Parathyroid adenoma (tissue), 2 donors: ENCODE measurements around the gene AGBL4.

ENCODE experiments used
- H2AFZ ChIP-seq: fragments of 300-600 bp; sonication (generic); one replicate; pipeline ENCODE4 v1.7.0; 2017; ENCODE audit warnings: antibody characterized with exemption, mild to moderate bottlenecking
- H3K27ac ChIP-seq: fragments of 300-600 bp; sonication (generic); one replicate; pipeline ENCODE4 v1.7.0; 2017
- H3K27me3 ChIP-seq: fragments of 300-600 bp; sonication (generic); one replicate; pipeline ENCODE4 v1.7.0; 2017; ENCODE audit warnings: low read length; ENCODE audit not compliant: control insufficient read depth, insufficient read depth
- H3K36me3 ChIP-seq: fragments of 300-600 bp; sonication (generic); one replicate; pipeline ENCODE4 v1.7.0; 2017; ENCODE audit warnings: low read length; ENCODE audit not compliant: control insufficient read depth, insufficient read depth
- H3K4me1 ChIP-seq: fragments of 300-600 bp; sonication (generic); one replicate; pipeline ENCODE4 v1.7.0; 2017; ENCODE audit warnings: control low read depth
- H3K4me2 ChIP-seq: fragments of 300-600 bp; sonication (generic); one replicate; pipeline ENCODE4 v1.7.0; 2017; ENCODE audit warnings: low read length
- H3K4me3 ChIP-seq: fragments of 300-600 bp; sonication (generic); one replicate; pipeline ENCODE4 v1.7.0; 2017; ENCODE audit warnings: low read depth, low read length
- H3K79me2 ChIP-seq: fragments of 300-600 bp; sonication (generic); one replicate; pipeline ENCODE4 v1.7.0; 2017; ENCODE audit warnings: control low read depth
- H3K9ac ChIP-seq: fragments of 300-600 bp; sonication (generic); one replicate; pipeline ENCODE4 v1.7.0; 2017; ENCODE audit warnings: mild to moderate bottlenecking
- H3K9me3 ChIP-seq: fragments of 300-600 bp; sonication (generic); one replicate; pipeline ENCODE4 v1.7.0; 2017; ENCODE audit warnings: low read length; ENCODE audit not compliant: control insufficient read depth
- TF ChIP-seq, protein P1 (sequence below): fragments of 300-600 bp; sonication (generic); IDR thresholded peaks from one replicate; pipeline ENCODE4 v1.7.0; 2017; ENCODE audit warnings: antibody characterized with exemption, mild to moderate bottlenecking
- donor health status: primary hyperparathyroidism.

Gene AGBL4

DNA sequence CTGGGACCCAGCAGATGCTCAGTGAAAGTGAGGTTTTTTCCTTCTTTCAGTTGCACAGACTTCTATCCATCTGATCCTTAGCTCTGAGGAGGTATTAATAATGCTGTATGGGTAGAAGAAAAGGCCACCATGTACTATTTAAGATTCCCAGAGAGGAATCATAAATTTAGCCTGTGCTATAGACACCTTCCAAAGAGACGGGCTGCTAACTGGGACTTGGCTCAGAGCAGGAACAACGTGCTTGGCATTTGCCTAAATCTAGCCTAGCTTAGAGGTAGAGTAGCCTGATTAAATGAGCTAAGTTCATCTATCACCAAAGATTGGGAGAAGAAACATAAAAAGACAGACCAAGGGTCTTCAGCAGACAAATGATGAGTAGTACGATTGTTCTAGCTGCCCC lies 1070.1 kb downstream of the AGBL4 start:
- H2AFZ ChIP-seq, result no peak overlapping the region
- H3K27ac ChIP-seq, result no peak overlapping the region
- TF ChIP-seq, protein P1, sequence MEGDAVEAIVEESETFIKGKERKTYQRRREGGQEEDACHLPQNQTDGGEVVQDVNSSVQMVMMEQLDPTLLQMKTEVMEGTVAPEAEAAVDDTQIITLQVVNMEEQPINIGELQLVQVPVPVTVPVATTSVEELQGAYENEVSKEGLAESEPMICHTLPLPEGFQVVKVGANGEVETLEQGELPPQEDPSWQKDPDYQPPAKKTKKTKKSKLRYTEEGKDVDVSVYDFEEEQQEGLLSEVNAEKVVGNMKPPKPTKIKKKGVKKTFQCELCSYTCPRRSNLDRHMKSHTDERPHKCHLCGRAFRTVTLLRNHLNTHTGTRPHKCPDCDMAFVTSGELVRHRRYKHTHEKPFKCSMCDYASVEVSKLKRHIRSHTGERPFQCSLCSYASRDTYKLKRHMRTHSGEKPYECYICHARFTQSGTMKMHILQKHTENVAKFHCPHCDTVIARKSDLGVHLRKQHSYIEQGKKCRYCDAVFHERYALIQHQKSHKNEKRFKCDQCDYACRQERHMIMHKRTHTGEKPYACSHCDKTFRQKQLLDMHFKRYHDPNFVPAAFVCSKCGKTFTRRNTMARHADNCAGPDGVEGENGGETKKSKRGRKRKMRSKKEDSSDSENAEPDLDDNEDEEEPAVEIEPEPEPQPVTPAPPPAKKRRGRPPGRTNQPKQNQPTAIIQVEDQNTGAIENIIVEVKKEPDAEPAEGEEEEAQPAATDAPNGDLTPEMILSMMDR, result no peak
- H3K36me3 ChIP-seq, result no peaks in the 10 kb centered on the region
- no peak overlapping the region for H3K4me2 ChIP-seq
- H3K27me3 ChIP-seq, result no peaks in the 10 kb centered on the region
- no peaks in the 10 kb centered on the region for H3K79me2 ChIP-seq
- H3K4me3 ChIP-seq, result no peak overlapping the region
- no peaks in the 10 kb centered on the region for H3K9me3 ChIP-seq
- no peaks in the 10 kb centered on the region for H3K4me1 ChIP-seq
- no peak overlapping the region for H3K9ac ChIP-seq

- Histone ChIP-seq H3K27ac (no peak overlapping the region), H3K4me1 (no peaks in the 10 kb centered on the region), H3K27me3 (no peaks in the 10 kb centered on the region), H3K79me2 (no peaks in the 10 kb centered on the region), H3K9me3 (no peaks in the 10 kb centered on the region), H3K36me3 (no peaks in the 10 kb centered on the region), H3K4me2 (no peak overlapping the region), H3K4me3 (no peak overlapping the region), H2AFZ (no peak overlapping the region), H3K9ac (no peak overlapping the region)
- TF ChIP-seq, protein P1, result no peak
Measured at GRCh38 chr1:48948562-48948961, 1075.2 kb downstream of the AGBL4 start.

DNA sequence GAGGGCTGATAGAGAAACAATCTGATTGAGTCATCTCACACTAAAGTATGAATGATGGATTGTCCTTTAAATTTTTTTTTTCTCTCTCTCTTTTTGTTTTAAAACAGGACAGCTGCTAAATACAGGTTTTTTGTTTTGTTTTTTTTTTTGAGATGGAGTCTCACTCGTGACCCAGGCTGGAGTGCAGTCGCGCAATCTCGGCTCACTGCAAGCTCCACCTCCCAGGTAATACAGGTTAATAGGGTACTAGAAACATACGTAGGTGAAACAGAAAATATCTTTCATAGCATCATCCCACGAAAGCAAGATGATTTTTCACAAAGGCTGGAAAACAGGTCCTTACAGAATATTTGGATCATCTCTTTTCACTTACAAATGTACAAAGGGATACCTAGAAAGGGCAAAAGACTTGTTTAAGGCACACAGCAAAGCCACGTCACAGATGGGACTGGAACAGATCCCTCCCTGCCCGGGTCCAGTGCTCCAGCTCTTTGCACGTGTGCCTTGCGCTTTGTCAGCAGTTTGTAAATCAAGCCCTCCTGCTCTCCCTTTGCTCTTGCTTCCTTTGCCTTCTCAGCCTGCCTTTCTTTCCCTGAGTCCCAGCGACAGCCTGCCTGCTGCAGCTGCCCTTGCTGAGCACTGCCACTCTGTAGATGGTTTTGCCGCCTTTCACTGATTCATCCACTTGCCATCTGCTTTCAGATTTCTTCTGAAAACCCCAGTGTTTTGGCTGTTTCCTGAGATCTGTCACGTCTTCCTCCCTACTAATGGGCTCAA lies 1075.8 kb downstream of the AGBL4 start:
- Histone ChIP-seq H3K4me2 (no peak overlapping the region), H3K4me1 (no peaks in the 10 kb centered on the region), H3K9ac (no peak overlapping the region), H3K27ac (no peak overlapping the region), H3K79me2 (no peaks in the 10 kb centered on the region), H3K27me3 (no peaks in the 10 kb centered on the region), H3K4me3 (no peak overlapping the region), H3K36me3 (no peaks in the 10 kb centered on the region), H3K9me3 (no peaks in the 10 kb centered on the region), H2AFZ (no peak overlapping the region)
- TF ChIP-seq, protein P1, result no peak

DNA sequence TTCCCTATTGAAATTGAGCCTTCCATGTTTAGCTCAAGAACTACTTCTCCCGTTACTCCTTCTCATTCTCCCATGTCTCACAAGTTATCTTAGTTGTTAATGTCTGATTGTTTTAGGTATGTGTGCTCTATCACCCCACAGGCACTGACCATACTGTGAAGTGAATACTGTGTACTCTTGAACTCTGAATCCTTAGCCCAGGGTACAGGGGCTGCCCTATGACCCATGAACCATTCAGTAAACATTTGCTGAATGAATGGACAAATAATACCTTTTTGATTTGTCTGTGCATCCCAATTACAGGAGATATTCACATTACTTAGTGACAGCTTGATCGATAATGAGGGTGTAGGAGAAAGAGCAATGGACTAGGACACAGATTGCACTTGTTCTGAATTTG lies 1077.7 kb downstream of the AGBL4 start:
- Histone ChIP-seq H3K27ac (no peak overlapping the region), H3K4me1 (no peaks in the 10 kb centered on the region), H3K4me2 (no peak overlapping the region), H2AFZ (no peak overlapping the region), H3K9me3 (no peaks in the 10 kb centered on the region), H3K4me3 (no peak overlapping the region), H3K36me3 (no peaks in the 10 kb centered on the region), H3K79me2 (no peaks in the 10 kb centered on the region), H3K27me3 (no peaks in the 10 kb centered on the region), H3K9ac (no peak overlapping the region)
- TF ChIP-seq, protein P1, result no peak

GRCh38 chr1:48944811-48945210 lies 1078.9 kb downstream of the AGBL4 start:
- H2AFZ ChIP-seq, result no peak overlapping the region
- H3K4me3 ChIP-seq, result no peak overlapping the region
- H3K9me3 ChIP-seq, result no peaks in the 10 kb centered on the region
- H3K36me3 ChIP-seq, result no peaks in the 10 kb centered on the region
- no peak overlapping the region for H3K9ac ChIP-seq
- TF ChIP-seq, protein P1, result no peak
- H3K27me3 ChIP-seq, result no peaks in the 10 kb centered on the region
- no peaks in the 10 kb centered on the region for H3K79me2 ChIP-seq
- no peaks in the 10 kb centered on the region for H3K4me1 ChIP-seq
- H3K27ac ChIP-seq, result no peak overlapping the region
- H3K4me2 ChIP-seq, result no peak overlapping the region
